Kidney (tissue), 14 donors: ENCODE results near the gene KIAA0513. TPM values are rescaled to one million over a fixed set of nuclear protein-coding genes. Genes with fewer than 3 reads are reported as not detected.
A peak's percentile ranks its signal among the peaks of the same experiment; 100 is the strongest.

Experiments
- DNase-seq, 5 donors: peaks; one replicate each; pipeline ENCODE4 v3.0.0-alpha.2; 2013 to 2020
- FAIRE-seq: peaks from 2 replicates; lab custom pipeline; 2012; peaks lifted over from hg19 to GRCh38; lab: Jason Lieb, UNC
- H3K27ac ChIP-seq, 2 donors: one replicate each; pipeline ENCODE4 v1.7.0; 2013; ENCODE audit warnings: low read depth in 2 of 2, low read length in 2 of 2, inconsistent platforms in 1 of 2
- H3K27me3 ChIP-seq: one replicate; pipeline ENCODE4 v1.7.1; 2013; ENCODE audit warnings: low read length, inconsistent platforms; ENCODE audit not compliant: control insufficient read depth, insufficient read depth
- H3K36me3 ChIP-seq, 3 donors: one replicate each; pipeline versions ENCODE4 v1.7.0 to v1.7.1; 2013; ENCODE audit warnings: low read length in 3 of 3, control low read depth in 1 of 3, inconsistent platforms in 1 of 3; ENCODE audit not compliant: insufficient read depth in 3 of 3, control insufficient read depth in 2 of 3
- H3K4me1 ChIP-seq, 3 donors: one replicate each; pipeline versions ENCODE4 v1.7.0 to v1.7.1; 2013; ENCODE audit warnings: low read length in 3 of 3, inconsistent platforms in 1 of 3, low read depth in 1 of 3; ENCODE audit not compliant: control insufficient read depth in 2 of 3, insufficient read depth in 2 of 3
- H3K4me3 ChIP-seq, 3 donors: one replicate each; pipeline versions ENCODE4 v1.7.0 to v1.8.1; 2013; ENCODE audit warnings: low read length in 3 of 3, control low read depth in 1 of 3, inconsistent platforms in 1 of 3
- H3K9ac ChIP-seq, 3 donors: one replicate each; pipeline versions ENCODE4 v1.7.0 to v1.7.1; 2013; ENCODE audit warnings: low read length in 3 of 3, control low read depth in 1 of 3, inconsistent platforms in 1 of 3
- H3K9me3 ChIP-seq, 3 donors: one replicate each; pipeline versions ENCODE4 v1.7.0 to v1.7.1; 2013; ENCODE audit warnings: low read length in 3 of 3, control low read depth in 1 of 3, inconsistent platforms in 1 of 3; ENCODE audit not compliant: control insufficient read depth in 2 of 3, insufficient read depth in 1 of 3
- CTCF ChIP-seq: IDR thresholded peaks from 3 replicates; pipeline ENCODE4 v1.5.1; 2012; ENCODE audit warnings: mild to moderate bottlenecking, moderate library complexity, borderline replicate concordance; ENCODE audit not compliant: insufficient read depth; ENCODE audit errors: extremely low read depth
- intact Hi-C: fragments of 100-400 bp; cut with DNase I; formaldehyde crosslinking; loops from one replicate; pipeline ENCODE4 v1.11.1; 2022
- polyA plus RNA-seq: library from polyadenylated mRNA; stranded (reverse); fragments of 350-450 nt; fragmentation: Illumina TruSeq; extraction: RNeasy Lipid Tissue Mini Kit (QIAGEN cat#74804); gene quantifications from one replicate; pipeline ENCODE4 v1.2.3, GENCODE V29; 2014; ENCODE audit warnings: low read depth, low replicate concordance; ENCODE audit not compliant: insufficient read depth
- total RNA-seq: library from RNA; stranded (reverse); fragmentation: NEBNext Ultra II Directional; extraction: Animal tissue kit (Norgen Biotek cat#: 25700); gene quantifications from one replicate; pipeline ENCODE4 v1.2.1, GENCODE V29; 2021
- donor health status: control.
- donor health status: control.
- donor health status: control.
- donor health status: control.
- donor health status: control.
- donor health status: DM: yes; HTN: yes; CAD: no.
- donor health status: Normal renal cell carcinoma (clear cell type).

Gene KIAA0513
- total and polyA plus RNA-seq, 2 donors from 2014 or later: 2.6 to 19.2 TPM

DNA sequence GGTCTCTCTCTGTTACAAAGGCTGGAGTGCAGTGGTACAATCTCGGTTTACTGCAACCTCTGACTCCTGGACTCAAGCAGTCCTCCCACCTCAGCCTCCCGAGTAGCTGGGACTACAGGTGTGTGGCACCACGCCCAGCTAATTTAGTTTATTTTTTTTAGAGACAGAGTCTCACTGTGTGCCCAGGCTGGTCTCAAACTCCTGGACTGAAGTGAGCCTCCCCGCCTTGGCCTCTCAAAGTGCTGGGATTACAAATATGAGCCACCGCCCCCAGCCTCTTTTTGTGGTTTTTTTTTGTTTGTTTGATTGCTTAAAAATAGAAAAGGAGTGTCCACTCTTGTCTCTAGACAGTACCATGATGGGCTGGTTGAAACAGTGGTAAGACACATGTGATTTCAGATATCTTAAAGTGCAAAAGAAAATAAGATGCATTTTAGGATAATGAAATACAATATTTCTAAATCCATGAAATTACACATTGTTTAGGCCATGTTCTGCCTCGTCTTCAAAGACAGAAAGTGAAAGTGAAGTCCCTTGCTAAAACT is 27.4 kb downstream of the KIAA0513 start:
- FAIRE-seq: no peak

DNA sequence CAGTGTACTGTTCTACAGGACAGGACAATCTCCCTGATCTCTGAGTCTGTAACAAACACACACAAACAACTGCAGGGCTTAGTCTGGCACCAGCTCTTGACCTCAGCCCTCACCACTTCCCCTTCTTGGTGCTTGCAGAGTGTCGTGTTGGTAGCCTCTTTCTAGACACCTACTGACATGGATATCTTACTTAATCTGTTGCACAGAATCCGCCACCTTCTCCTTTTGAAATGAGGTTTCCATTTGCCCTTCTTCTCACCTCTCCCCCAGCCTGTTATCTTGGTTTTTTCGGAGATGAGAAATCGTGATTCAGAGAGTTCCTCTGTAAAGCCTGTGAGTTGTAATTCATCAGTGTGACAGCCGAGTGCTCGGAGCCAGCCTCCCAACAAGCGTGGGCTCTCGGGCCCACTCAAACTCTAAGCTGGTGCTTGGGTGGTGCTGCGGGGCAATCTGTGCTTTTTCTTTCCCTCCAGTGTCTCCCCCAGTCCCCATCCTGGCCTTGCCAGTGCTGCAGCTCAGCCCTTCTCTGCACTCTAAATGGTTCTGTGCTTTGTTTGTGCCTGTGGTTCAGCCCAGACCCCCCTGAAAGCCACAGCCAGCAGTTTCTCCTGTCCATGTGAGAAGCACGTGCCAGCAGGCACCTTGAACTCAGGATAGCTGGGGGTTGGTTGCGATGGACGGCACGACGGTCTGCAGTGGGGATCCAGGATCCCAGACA is 28.1 kb downstream of the KIAA0513 start:
- peak in 3 of 5 donors; percentile 32 to 43 (median 37) for DNase-seq
- Histone ChIP-seq H3K36me3 (no peaks in the 10 kb centered on the region), H3K9ac (peak overlapping the region; percentile 1 to 39 (median 10)), H3K9me3 (no peaks in the 10 kb centered on the region), H3K27ac (peak overlapping the region; percentile 23 to 77), H3K27me3 (no peaks in the 10 kb centered on the region), H3K4me3 (peak overlapping the region in 2 of 3 donors; percentile 36 to 46), H3K4me1 (peaks cover 0 to 16% (median 13%) of the 10 kb centered on the region in 3 donors)
- no peak for TF ChIP-seq CTCF
- FAIRE-seq: no peak
- intact Hi-C loops: no loop called here

More for the DNA sequence above, 27.4 kb downstream of the KIAA0513 start:
- Histone ChIP-seq H3K4me3 (peak overlapping the region in 2 of 3 donors; percentile 36 to 46), H3K4me1 (peaks cover 0 to 17% (median 13%) of the 10 kb centered on the region in 3 donors), H3K9me3 (no peaks in the 10 kb centered on the region), H3K36me3 (no peaks in the 10 kb centered on the region), H3K9ac (peak overlapping the region in 2 of 3 donors; percentile 10 to 39), H3K27ac (peak overlapping the region; percentile 11 to 77), H3K27me3 (no peaks in the 10 kb centered on the region)
- no peak for TF ChIP-seq CTCF
- intact Hi-C loops: no loop called here
- no peak for DNase-seq

GRCh38 chr16:85056211-85056748 is 28.7 kb downstream of the KIAA0513 start:
- peak; percentile 25 for TF ChIP-seq CTCF
- intact Hi-C loops: no loop called here
- Histone ChIP-seq H3K27ac (peak overlapping the region in 1 of 2 donors; percentile 77), H3K36me3 (no peaks in the 10 kb centered on the region), H3K4me1 (peaks cover 0 to 15% (median 13%) of the 10 kb centered on the region in 3 donors), H3K9me3 (no peaks in the 10 kb centered on the region), H3K27me3 (no peaks in the 10 kb centered on the region), H3K9ac (no peak overlapping the region), H3K4me3 (peak overlapping the region in 1 of 3 donors; percentile 46)
- DNase-seq: peak in 2 of 5 donors; percentile 42 to 47
- no peak for FAIRE-seq
